ENCODE measurements around the gene TSSC4.

TSSC4 gene

GRCh38 chr11:2436013-2436520 lies 35.5 kb downstream of the TSSC4 start:
- Histone ChIP-seq H3K36me3 (no peaks in the 10 kb centered on the region), H3K9me3 (ENCODE audit: severe bottlenecking) (peaks cover 4% of the 10 kb centered on the region), H3K27ac (no peak overlapping the region), H3K4me3 (ENCODE audit: low read depth, low read length) (no peak overlapping the region), H3K27me3 (ENCODE audit: insufficient read depth, low read depth, severe bottlenecking) (peaks cover 56% of the 10 kb centered on the region)
- DNase-seq: no peak
- no peak for TF ChIP-seq CTCF (IDR thresholded peaks at IDR 0.05; ENCODE audit: low read depth, low read length)

- H3K27ac ChIP-seq: no peak overlapping the region
- H3K4me3 ChIP-seq (ENCODE audit: low read depth, low read length): no peak overlapping the region
- H3K36me3 ChIP-seq: no peaks in the 10 kb centered on the region
- TF ChIP-seq CTCF (IDR thresholded peaks at IDR 0.05; ENCODE audit: low read depth, low read length): no peak
- H3K27me3 ChIP-seq (ENCODE audit: insufficient read depth, low read depth, severe bottlenecking): peaks cover 61% of the 10 kb centered on the region
- H3K9me3 ChIP-seq (ENCODE audit: severe bottlenecking): peaks cover 4% of the 10 kb centered on the region
- DNase-seq: no peak
These were observed 36.0 kb downstream of the TSSC4 start for GRCh38 chr11:2436521-2437031.

- no peak for DNase-seq
- peaks cover 4% of the 10 kb centered on the region for H3K9me3 ChIP-seq (ENCODE audit: severe bottlenecking)
- no peak overlapping the region for H3K4me3 ChIP-seq (ENCODE audit: low read depth, low read length)
- H3K36me3 ChIP-seq: no peaks in the 10 kb centered on the region
- TF ChIP-seq CTCF (IDR thresholded peaks at IDR 0.05; ENCODE audit: low read depth, low read length): no peak
- H3K27ac ChIP-seq: no peak overlapping the region
- H3K27me3 ChIP-seq (ENCODE audit: insufficient read depth, low read depth, severe bottlenecking): peaks cover 70% of the 10 kb centered on the region
These were observed 37.0 kb downstream of the TSSC4 start for GRCh38 chr11:2437516-2437915.

GRCh38 chr11:2439820-2440219 lies 39.3 kb downstream of the TSSC4 start:
- Histone ChIP-seq H3K4me3 (ENCODE audit: low read depth, low read length) (no peak overlapping the region), H3K36me3 (no peaks in the 10 kb centered on the region), H3K27ac (no peak overlapping the region), H3K27me3 (ENCODE audit: insufficient read depth, low read depth, severe bottlenecking) (peaks cover 85% of the 10 kb centered on the region), H3K9me3 (ENCODE audit: severe bottlenecking) (peaks cover 8% of the 10 kb centered on the region)
- TF ChIP-seq CTCF (IDR thresholded peaks at IDR 0.05; ENCODE audit: low read depth, low read length): no peak
- DNase-seq: no peak

GRCh38 chr11:2440646-2441045 lies 40.1 kb downstream of the TSSC4 start:
- H3K27me3 ChIP-seq (ENCODE audit: insufficient read depth, low read depth, severe bottlenecking): peaks cover 86% of the 10 kb centered on the region
- H3K27ac ChIP-seq: no peak overlapping the region
- H3K36me3 ChIP-seq: no peaks in the 10 kb centered on the region
- TF ChIP-seq CTCF (IDR thresholded peaks at IDR 0.05; ENCODE audit: low read depth, low read length): no peak
- no peak for DNase-seq
- H3K4me3 ChIP-seq (ENCODE audit: low read depth, low read length): no peak overlapping the region
- peaks cover 8% of the 10 kb centered on the region for H3K9me3 ChIP-seq (ENCODE audit: severe bottlenecking)

GRCh38 chr11:2441171-2441570 lies 40.6 kb downstream of the TSSC4 start:
- no peak for TF ChIP-seq CTCF (IDR thresholded peaks at IDR 0.05; ENCODE audit: low read depth, low read length)
- Histone ChIP-seq H3K27me3 (ENCODE audit: insufficient read depth, low read depth, severe bottlenecking) (peaks cover 88% of the 10 kb centered on the region), H3K9me3 (ENCODE audit: severe bottlenecking) (peaks cover 8% of the 10 kb centered on the region), H3K4me3 (ENCODE audit: low read depth, low read length) (no peak overlapping the region), H3K36me3 (no peaks in the 10 kb centered on the region), H3K27ac (no peak overlapping the region)
- DNase-seq: no peak

Measured in WERI-Rb-1 (cell line).